Adipocyte (in vitro differentiated cells): Measurements from ENCODE around the gene ENOX1.
A peak's percentile ranks its signal among the peaks of the same experiment; 100 is the strongest.

Experiments used
- DNase-seq: peaks from one replicate; pipeline ENCODE4 v3.0.0-alpha.2; 2015; ENCODE audit warnings: low read depth
- H3K27me3 ChIP-seq: replicated peaks from 2 replicates; pipeline ENCODE4 v1.7.0; 2013; ENCODE audit warnings: mild to moderate bottlenecking, low read length, moderate library complexity; ENCODE audit not compliant: control insufficient read depth, insufficient read depth
- H3K36me3 ChIP-seq: 2 replicates; pipeline ENCODE4 v1.7.0; 2013; ENCODE audit warnings: low read length, mild to moderate bottlenecking, moderate library complexity; ENCODE audit not compliant: control insufficient read depth, insufficient read depth, severe bottlenecking
- H3K4me1 ChIP-seq: 2 replicates; pipeline ENCODE4 v1.7.0; 2013; ENCODE audit warnings: mild to moderate bottlenecking, low read length, moderate library complexity; ENCODE audit not compliant: control insufficient read depth, insufficient read depth
- H3K4me3 ChIP-seq: 2 replicates; pipeline ENCODE4 v1.7.0; 2013; ENCODE audit warnings: mild to moderate bottlenecking, low read length, moderate library complexity
- H3K9ac ChIP-seq: 2 replicates; pipeline ENCODE4 v1.7.0; 2013; ENCODE audit warnings: mild to moderate bottlenecking, low read length, moderate library complexity
- H3K9me3 ChIP-seq: 2 replicates; pipeline ENCODE4 v1.7.0; 2013; ENCODE audit warnings: mild to moderate bottlenecking, low read length, moderate library complexity; ENCODE audit not compliant: control insufficient read depth

ENOX1 gene

GRCh38 chr13:43514311-43514710 is 272.5 kb downstream of the ENOX1 start:
- no peaks in the 10 kb centered on the region for H3K36me3 ChIP-seq
- DNase-seq: no peak
- H3K9me3 ChIP-seq: no peaks in the 10 kb centered on the region
- no peaks in the 10 kb centered on the region for H3K27me3 ChIP-seq
- H3K4me1 ChIP-seq: peaks cover 32% of the 10 kb centered on the region
- H3K4me3 ChIP-seq: no peak overlapping the region
- no peak overlapping the region for H3K9ac ChIP-seq

DNA sequence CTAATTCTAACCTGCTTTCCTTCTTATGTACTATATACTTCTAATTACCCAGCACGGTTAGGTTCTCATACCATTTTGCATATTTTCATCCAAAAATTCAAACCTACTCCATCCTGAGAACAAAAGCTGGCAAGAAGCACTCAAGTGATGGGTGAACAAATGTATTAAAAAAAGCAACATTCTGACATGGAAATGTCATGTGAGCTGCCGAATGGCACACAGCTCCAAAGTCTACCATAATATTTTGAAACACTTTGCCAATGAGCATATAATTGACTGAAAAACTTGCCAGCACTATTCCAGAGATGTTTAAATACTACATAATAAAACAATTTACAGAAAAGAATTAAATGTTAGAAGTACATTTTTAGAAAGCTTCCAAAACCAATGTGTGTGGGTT is 274.6 kb downstream of the ENOX1 start:
- no peak for DNase-seq
- Histone ChIP-seq H3K27me3 (no peaks in the 10 kb centered on the region), H3K4me1 (peaks cover 31% of the 10 kb centered on the region), H3K9ac (no peak overlapping the region), H3K4me3 (no peak overlapping the region), H3K36me3 (no peaks in the 10 kb centered on the region), H3K9me3 (no peaks in the 10 kb centered on the region)

GRCh38 chr13:43510956-43511901 is 275.5 kb downstream of the ENOX1 start:
- H3K36me3 ChIP-seq: no peaks in the 10 kb centered on the region
- H3K9me3 ChIP-seq: no peaks in the 10 kb centered on the region
- peak overlapping the region; percentile 3 for H3K9ac ChIP-seq
- peak overlapping the region; percentile 23 for H3K4me3 ChIP-seq
- H3K27me3 ChIP-seq: no peaks in the 10 kb centered on the region
- H3K4me1 ChIP-seq: peaks cover 23% of the 10 kb centered on the region
- DNase-seq: peak; percentile 56

DNA sequence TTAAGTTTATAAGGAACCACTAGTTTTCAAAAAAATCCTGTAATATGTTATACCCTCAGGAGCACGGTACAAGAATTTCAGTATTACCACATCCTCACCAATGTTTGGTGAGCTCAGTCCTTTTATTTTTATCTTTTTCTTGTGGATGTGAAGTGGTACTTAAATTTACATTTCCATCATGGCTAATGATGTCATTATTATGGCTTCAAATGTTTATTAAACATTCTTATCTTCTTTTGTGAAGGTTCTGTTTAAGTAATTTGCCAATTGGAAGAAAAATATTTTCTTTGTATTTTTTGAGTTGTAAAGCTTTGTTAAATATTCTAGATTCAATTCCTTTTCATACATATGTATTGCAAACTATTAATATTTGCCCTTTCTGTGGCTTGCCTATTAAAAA is 291.0 kb downstream of the ENOX1 start:
- no peaks in the 10 kb centered on the region for H3K36me3 ChIP-seq
- H3K9ac ChIP-seq: no peak overlapping the region
- no peak overlapping the region for H3K4me3 ChIP-seq

DNA sequence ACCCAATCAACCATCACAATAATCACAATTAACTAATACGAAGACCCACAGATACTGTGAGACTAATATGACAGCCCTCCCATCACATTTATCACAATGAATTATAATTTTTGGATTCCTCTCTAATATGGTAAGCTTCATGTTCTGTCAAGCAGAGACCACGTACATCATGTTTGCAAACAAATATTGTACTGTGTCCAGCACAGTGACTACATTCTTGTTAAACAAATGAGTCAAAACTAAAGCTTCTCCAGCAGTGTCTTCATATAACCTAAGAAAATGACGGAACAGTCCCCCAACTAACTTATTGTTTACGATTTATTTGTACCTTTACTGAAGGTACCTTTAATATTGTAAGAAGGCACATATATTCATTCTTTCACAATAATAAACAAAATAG is 292.6 kb downstream of the ENOX1 start:
- Histone ChIP-seq H3K9ac (no peak overlapping the region), H3K27me3 (no peaks in the 10 kb centered on the region), H3K9me3 (no peaks in the 10 kb centered on the region), H3K36me3 (no peaks in the 10 kb centered on the region), H3K4me1 (no peaks in the 10 kb centered on the region), H3K4me3 (no peak overlapping the region)
- DNase-seq: no peak

More for the DNA sequence above, 291.0 kb downstream of the ENOX1 start:
- no peaks in the 10 kb centered on the region for H3K27me3 ChIP-seq
- no peak for DNase-seq
- H3K4me1 ChIP-seq: no peaks in the 10 kb centered on the region
- H3K9me3 ChIP-seq: no peaks in the 10 kb centered on the region

DNA sequence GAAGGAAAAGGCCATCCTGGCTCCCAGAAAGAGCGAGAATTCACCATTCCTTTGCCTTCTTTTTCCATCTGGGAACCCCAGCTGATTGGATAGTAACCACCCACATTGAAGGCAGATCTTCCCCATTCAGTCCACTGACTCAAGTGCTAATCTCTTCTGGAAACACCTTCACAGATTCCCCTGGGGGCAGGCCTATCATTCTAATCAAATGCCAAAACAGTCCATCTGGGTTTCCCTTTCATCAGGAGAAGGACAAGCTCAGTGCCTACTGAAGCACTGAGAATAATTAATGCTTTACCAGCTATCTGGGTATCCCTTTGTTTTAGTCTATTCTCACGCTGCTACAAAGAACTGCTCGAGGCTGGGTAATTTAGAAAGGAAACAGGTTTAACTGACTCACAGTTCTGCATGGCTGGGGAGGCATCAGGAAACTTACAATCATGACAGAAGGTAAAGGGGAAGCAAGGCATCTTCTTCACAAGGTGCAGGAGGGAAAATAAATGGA is 293.2 kb downstream of the ENOX1 start:
- Histone ChIP-seq H3K4me1 (no peaks in the 10 kb centered on the region), H3K4me3 (no peak overlapping the region), H3K27me3 (no peaks in the 10 kb centered on the region), H3K36me3 (no peaks in the 10 kb centered on the region), H3K9ac (no peak overlapping the region), H3K9me3 (no peaks in the 10 kb centered on the region)
- DNase-seq: no peak

DNA sequence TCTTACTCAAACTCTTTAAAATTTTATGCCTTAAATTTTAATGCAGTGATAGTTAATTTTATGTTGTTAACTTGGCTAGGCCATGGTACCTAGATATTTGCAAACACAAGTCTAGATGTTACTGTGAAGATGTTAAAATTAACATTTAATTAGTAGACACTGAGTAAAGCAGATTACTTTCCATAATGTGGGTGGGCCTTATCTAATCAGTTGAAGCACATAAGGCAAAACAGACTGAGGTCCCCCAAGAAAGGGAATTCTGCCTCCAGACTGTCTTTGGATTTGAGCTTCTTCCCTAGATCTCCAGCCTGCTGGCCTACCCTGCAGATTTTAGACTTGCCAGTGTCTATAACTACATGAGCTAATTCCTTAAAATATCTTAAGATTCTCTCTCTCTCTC is 294.0 kb downstream of the ENOX1 start:
- H3K36me3 ChIP-seq: no peaks in the 10 kb centered on the region
- H3K4me1 ChIP-seq: no peaks in the 10 kb centered on the region
- H3K4me3 ChIP-seq: no peak overlapping the region
- H3K27me3 ChIP-seq: no peaks in the 10 kb centered on the region
- no peak overlapping the region for H3K9ac ChIP-seq
- DNase-seq: no peak
- H3K9me3 ChIP-seq: no peaks in the 10 kb centered on the region

DNA sequence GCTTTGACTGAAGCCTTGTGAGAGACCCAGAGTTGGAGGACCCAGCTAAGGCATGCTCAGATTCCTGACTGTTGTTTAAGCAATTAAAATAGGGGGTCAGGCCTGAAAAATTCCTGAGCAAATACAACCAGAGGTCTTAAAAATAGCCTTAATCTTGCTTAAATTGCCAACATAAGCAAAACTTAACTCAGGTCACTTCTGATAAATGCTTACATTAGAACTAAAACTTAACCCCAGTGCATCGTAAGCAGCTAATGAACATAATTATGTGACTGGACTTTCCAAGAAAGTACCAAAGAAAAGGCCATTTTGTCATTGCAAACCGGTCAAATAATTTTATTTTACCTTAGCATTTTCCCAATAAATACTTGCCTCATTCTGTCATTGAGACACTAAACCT is 294.5 kb downstream of the ENOX1 start:
- no peaks in the 10 kb centered on the region for H3K9me3 ChIP-seq
- no peaks in the 10 kb centered on the region for H3K36me3 ChIP-seq
- no peak overlapping the region for H3K4me3 ChIP-seq
- no peaks in the 10 kb centered on the region for H3K4me1 ChIP-seq
- no peaks in the 10 kb centered on the region for H3K27me3 ChIP-seq
- H3K9ac ChIP-seq: no peak overlapping the region
- no peak for DNase-seq

GRCh38 chr13:43489233-43489632 is 297.5 kb downstream of the ENOX1 start:
- H3K9ac ChIP-seq: no peak overlapping the region
- DNase-seq: no peak
- H3K9me3 ChIP-seq: no peaks in the 10 kb centered on the region
- H3K36me3 ChIP-seq: no peaks in the 10 kb centered on the region
- no peaks in the 10 kb centered on the region for H3K27me3 ChIP-seq
- H3K4me3 ChIP-seq: no peak overlapping the region
- H3K4me1 ChIP-seq: no peaks in the 10 kb centered on the region

GRCh38 chr13:43487885-43488284 is 298.9 kb downstream of the ENOX1 start:
- Histone ChIP-seq H3K9ac (no peak overlapping the region), H3K36me3 (no peaks in the 10 kb centered on the region), H3K4me3 (no peak overlapping the region), H3K27me3 (no peaks in the 10 kb centered on the region), H3K4me1 (no peaks in the 10 kb centered on the region), H3K9me3 (no peaks in the 10 kb centered on the region)
- DNase-seq: no peak

GRCh38 chr13:43487461-43487860 is 299.3 kb downstream of the ENOX1 start:
- H3K27me3 ChIP-seq: no peaks in the 10 kb centered on the region
- H3K4me1 ChIP-seq: no peaks in the 10 kb centered on the region
- no peak overlapping the region for H3K9ac ChIP-seq
- H3K36me3 ChIP-seq: no peaks in the 10 kb centered on the region
- DNase-seq: peak; percentile 1
- H3K9me3 ChIP-seq: no peaks in the 10 kb centered on the region
- no peak overlapping the region for H3K4me3 ChIP-seq
